NCI-H82 treated with DMSO at 0.1 percent for 48 hours (cell line): ENCODE measurements around the gene RALGAPA1.
A peak's percentile ranks its signal among the peaks of the same experiment; 100 is the strongest.
"Not testable (repeated sequence)": the region's sequence is repeated elsewhere in the genome, so short reads cannot be mapped to it uniquely, and the experiment has no call there.

Experiments used
- DNase-seq: peaks from one replicate; lab custom pipeline; 2025; ENCODE audit not compliant: unreplicated experiment; lab: John Stamatoyannopoulos, UW

RALGAPA1 gene

GRCh38 chr14:35822501-35822900, 13.4 kb upstream of the RALGAPA1 start:
- no peak for DNase-seq

- no peak for DNase-seq
These were observed 12.7 kb upstream of the RALGAPA1 start for GRCh38 chr14:35821564-35822411.

DNA sequence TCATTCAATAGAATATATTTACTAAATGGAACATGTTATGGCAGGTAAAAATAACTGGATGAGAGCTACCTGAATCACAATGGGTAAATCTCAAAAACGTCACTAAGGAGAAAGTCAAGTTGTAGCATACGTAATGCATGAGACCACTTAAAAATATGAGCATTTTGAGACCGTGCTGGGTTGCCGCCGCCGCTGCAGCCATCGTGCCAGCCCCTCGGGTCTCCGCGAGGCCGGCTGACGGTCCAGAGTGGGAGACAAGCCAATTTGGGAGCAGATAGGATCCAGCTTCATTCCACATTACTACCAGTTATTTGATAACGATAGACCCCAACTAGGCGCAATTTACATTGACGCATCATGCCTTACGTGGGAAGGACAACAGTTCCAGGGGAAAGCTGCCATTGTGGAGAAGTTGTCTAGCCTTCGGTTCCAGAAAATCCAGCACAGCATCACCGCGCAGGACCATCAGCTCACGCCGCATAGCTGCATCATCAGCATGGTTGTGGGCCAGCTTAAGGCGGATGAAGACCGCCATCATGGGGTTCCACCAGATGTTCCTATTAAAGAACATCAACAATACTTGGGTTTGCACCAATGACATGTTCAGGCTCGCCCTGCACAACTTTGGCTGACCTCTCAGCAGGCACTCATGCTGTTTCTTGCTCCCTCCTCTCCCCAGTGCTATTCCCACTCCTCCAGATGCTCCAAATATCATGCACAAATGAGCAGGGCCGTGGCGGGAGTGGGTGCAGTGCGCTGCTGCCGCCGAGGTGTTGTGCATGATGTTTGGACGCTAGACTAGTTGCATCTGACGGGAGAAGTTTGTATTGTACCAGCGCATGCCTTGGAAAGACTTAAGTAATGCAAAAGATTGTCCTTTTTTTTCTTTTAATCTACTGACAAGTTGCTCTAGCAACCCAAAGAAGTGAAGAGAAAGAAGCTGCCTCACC, 10.8 kb upstream of the RALGAPA1 start:
- DNase-seq, result no peak

DNA sequence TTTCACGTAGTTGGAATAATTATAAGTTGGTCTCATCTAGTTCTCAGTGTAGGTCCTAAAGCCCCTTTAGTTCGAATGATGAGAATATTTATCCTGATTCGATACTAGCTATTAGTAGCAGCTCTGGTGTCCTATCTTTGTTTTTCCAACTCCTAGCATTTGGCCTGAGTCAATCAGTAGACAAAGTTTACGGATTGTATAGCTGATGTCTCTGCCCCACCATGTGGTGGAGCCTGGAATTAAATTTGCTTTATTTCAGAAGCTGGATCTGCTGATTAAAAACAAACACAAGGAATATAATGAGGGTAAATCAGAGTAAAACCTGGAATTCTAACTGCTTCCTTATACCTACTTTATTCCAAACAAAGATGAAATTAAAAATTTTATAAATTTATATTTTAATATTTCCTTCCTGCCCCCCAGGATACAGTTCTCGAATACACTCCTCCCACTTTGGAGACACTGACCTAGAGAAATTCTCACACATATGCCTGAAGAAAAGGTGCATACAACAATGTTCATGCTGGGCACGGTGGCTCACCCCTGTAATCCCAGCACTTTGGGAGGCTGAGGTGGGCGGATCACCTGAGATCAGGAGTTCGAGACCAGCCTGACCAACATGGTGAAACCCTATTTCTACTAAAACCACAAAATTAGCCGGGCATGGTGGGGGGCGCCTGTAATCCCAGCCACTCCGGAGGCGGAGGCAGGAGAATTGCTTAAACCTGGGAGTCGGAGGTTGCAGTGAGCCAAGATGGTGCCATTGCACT, 9.4 kb upstream of the RALGAPA1 start:
- DNase-seq, result peak; percentile 9

DNA sequence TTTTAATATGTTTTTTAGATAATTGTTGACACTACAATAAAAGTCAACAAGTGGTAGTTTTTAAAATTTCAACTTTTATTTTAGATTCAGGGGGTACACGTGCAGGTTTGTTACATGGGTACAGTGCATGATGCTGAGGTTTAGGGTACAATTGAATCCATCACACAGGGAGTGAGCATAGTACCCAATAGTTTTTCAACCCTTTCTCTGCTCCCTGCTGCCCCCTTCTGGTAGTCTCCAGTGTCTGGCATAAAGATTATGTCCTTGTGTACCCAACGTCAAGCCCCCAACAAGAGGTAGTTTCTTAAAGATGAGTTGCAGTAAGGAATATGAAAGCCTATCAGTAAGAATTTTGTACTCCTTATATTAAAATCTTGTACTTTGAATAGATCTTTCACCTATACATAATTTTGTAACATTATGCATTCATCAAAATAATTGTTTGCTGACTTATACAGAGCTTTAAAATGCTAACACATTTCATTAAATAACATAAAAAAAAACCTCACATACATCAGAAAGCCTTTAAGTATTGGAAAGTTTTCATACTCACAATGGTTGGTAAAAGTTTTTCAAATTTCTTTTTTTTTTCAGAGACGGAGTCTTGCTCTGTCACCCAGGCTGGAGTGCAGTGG, 5.4 kb upstream of the RALGAPA1 start:
- no peak for DNase-seq

GRCh38 chr14:35810963-35811362, 1.9 kb upstream of the RALGAPA1 start:
- no peak for DNase-seq

- DNase-seq, result no peak
These were observed 502 bp upstream of the RALGAPA1 start for GRCh38 chr14:35809597-35809996.

DNA sequence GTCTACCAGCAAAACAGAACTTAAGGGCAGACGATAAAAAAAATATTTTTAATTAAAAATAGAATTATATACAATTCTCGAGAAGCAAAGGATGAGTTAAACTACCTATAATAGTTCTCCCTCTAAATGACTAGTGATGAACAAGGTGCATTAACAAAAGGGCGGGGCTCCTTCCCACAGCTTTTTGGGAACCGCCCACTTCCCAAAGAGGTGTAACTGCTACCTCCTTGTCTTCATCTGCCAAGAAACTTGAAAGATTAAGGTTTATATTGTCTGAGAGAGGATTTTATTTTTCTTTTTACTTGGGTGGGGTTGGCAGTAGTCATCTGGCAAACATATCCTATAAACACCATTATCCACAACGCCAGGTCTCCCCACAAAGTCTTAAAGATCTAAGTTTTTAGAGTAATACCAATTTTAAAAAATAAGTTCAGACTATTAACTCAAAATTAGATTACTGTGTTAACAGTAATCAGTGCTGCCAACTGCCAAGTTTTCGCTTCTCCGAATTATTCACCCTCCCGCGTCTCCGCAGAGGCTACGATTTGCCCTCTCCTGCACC, 938 bp downstream of the RALGAPA1 start:
- DNase-seq, result no peak

GRCh38 chr14:35807131-35807961, 1.7 kb downstream of the RALGAPA1 start:
- DNase-seq, result no peak

- no peak for DNase-seq
These were observed 2.8 kb downstream of the RALGAPA1 start for GRCh38 chr14:35806006-35806907.

DNA sequence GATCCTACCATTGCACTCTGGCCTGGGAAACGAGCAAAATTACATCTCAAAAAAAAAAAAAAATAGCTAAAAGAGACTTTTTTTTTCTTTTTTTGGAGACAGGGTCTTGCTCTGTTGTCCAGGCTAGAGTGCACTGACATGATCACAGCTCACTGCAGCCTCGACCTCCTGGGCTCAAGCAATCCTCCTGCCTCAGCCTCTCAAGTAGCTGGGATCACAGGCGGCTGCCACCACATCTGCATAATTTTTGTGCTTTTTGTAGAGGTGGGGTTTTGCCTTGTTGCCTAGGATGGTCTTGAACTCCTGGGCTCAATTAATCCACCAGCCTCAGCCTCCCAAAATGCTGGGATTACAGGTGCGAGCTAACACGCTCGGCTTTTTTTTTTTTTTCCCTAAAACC, 11.3 kb downstream of the RALGAPA1 start:
- DNase-seq, result no peak

- DNase-seq, result no peak
These were observed 19.4 kb downstream of the RALGAPA1 start for GRCh38 chr14:35789651-35790050.

GRCh38 chr14:35786856-35787255, 22.2 kb downstream of the RALGAPA1 start:
- no peak for DNase-seq

DNA sequence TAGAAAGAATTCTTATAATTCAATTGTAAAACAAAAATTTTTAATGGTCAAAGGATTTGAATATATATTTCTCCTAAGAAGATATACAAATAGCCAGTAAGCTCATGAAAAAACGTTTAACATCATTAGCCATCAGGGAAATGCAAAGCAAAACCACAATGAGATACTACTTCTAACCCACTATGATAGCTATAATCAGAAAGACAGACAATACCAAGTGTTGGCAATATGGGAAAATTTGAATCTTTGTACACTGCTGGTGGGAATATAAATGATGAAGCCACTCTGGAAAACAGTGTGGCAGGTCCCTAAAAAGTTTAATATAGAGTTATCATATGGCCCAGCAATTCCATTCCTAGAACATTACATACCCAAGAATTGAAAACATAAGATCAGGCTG, 25.4 kb downstream of the RALGAPA1 start:
- DNase-seq, result no peak

- DNase-seq, result no peak
These were observed 29.7 kb downstream of the RALGAPA1 start for GRCh38 chr14:35779368-35779767.

DNA sequence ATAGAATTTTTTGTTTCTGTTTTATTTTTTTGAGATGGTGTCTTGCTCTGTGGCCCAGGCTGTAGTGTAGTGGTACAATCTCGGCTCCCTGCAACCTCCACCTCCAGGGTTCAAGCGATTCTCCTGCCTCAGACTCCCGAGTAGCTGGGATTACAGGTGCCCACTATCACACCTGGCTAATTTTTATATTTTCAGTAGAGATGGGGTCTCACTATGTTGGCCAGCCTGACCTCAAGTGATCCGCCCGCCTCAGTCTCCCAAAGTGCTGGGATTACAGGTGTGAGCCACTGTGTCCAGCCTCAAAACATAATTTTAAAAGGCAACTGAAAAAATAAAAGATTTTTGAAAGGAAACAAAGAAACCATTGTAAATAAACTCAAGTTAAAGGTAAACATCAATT, 31.5 kb downstream of the RALGAPA1 start:
- not testable (repeated sequence) for DNase-seq

- no peak for DNase-seq
These were observed 32.3 kb downstream of the RALGAPA1 start for GRCh38 chr14:35776823-35777222.

DNA sequence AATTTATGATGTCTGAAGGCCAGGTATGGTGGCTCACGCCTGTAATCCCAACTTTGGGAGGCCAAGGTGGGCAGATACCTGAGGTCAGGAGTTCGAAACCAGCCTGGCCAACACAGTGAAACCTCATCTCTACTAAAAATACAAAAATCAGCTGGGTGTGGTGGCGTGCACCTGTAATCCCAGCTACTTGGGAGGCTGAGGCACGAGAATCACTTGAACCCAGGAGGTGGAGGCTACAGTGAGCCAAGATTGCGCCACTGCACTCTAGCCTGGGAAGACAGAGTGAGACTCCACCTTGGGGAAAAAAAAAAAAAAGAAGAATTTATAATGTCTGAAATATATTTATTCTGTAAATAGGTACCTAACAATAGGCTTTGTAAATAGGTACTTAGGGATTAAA, 33.0 kb downstream of the RALGAPA1 start:
- DNase-seq, result not testable (repeated sequence)
